ENCODE measurements around the gene HBA2. TPM values are rescaled to one million over a fixed set of nuclear protein-coding genes. Genes with fewer than 3 reads are reported as not detected.

Gene HBA2
- total and polyA plus RNA-seq, 9 of the 15 experiments (the other 6 are each of a cell fraction or from before 2014, with no cell fraction given): 40.4 to 853 (median 286) TPM

GRCh38 chr16:143047-143446, 29.6 kb upstream of the HBA2 start:
- Histone ChIP-seq H3K36me3 (ENCODE audit: control insufficient read depth, insufficient read depth, low read length) (no peaks in the 10 kb centered on the region), H3K4me3 (no peak overlapping the region), H3K4me1 (replicated peaks in 1 of 2; ENCODE audit: control insufficient read depth in 2 of 2, insufficient read depth in 2 of 2, low read length in 2 of 2) (peaks cover 37 to 53% of the 10 kb centered on the region in 2 experiments), H3K9ac (ENCODE audit: insufficient read depth in 1 of 2, low read depth in 2 of 2, low read length in 2 of 2) (peak overlapping the region; percentile 56 to 86), H3K27me3 (ENCODE audit: control insufficient read depth in 2 of 2, insufficient read depth in 2 of 2, low read length in 2 of 2) (no peaks in the 10 kb centered on the region), H3K79me2 (ENCODE audit: control insufficient read depth, insufficient read depth, low read length) (peaks cover 4% of the 10 kb centered on the region; the same call in 2 of the 3 replicates), H3K9me1 (ENCODE audit: control insufficient read depth, insufficient read depth, low read length) (no peaks in the 10 kb centered on the region), H4K20me1 (replicated peaks; ENCODE audit: control insufficient read depth, insufficient read depth, low read length) (no peaks in the 10 kb centered on the region), H3K9me3 (replicated peaks; ENCODE audit: control insufficient read depth, insufficient read depth, low read depth, low read length) (no peaks in the 10 kb centered on the region), H3K4me2 (ENCODE audit: insufficient read depth, low read length) (peak overlapping the region; percentile 71), H2AFZ (ENCODE audit: low read depth, low read length) (peak overlapping the region; percentile 52), H3K27ac (ENCODE audit: extremely low read depth, low read depth, low read length) (peak overlapping the region; percentile 81)
- WGBS (ENCODE audit: insufficient coverage, low coverage, missing lambda C conversion rate): 0% methylated on average over 6 of the region's 6 CpGs
- DNase-seq (ENCODE audit: extremely low read depth in 1 of 4, low spot score in 3 of 4) (peak; percentile 85 to 94 (median 89)), FAIRE-seq (peak; percentile 90), ATAC-seq (peak; percentile 75)
- no TSS peak for BruUV-seq (replicated peaks)
- in situ Hi-C loops (cut with MboI): no loop called here
- intact Hi-C loops (cut with micrococcal nuclease): loop anchor here (2.0 kb wide), 1 partner anchor 36 kb away; no protein-coding TSS in a partner anchor
- POLR2A ChIA-PET: interaction anchor here (0.5 to 1.6 kb wide), 5 partner anchors 9 to 1014 kb away, joined by 3 to 4 read pairs (median 3); no protein-coding TSS in a partner anchor
- CTCF ChIA-PET (ENCODE audit: low intra/inter-chr PET ratio): no interaction called here
- no peak for TF ChIP-seq ARNT (IDR thresholded peaks at IDR 0.05)
- TF ChIP-seq TGIF2 (CRISPR knock-in tag; IDR thresholded peaks at IDR 0.05): no peak
- TF ChIP-seq XRCC5 (IDR thresholded peaks at IDR 0.05; ENCODE audit: low read depth, low read length): no peak
- TF ChIP-seq, protein P1, sequence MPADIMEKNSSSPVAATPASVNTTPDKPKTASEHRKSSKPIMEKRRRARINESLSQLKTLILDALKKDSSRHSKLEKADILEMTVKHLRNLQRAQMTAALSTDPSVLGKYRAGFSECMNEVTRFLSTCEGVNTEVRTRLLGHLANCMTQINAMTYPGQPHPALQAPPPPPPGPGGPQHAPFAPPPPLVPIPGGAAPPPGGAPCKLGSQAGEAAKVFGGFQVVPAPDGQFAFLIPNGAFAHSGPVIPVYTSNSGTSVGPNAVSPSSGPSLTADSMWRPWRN (IDR thresholded peaks at IDR 0.05; ENCODE audit: low read depth): no peak
- TF ChIP-seq HMG20B (CRISPR knock-in tag; IDR thresholded peaks at IDR 0.05): no peak
- TF ChIP-seq ZKSCAN1 (IDR thresholded peaks at IDR 0.05; ENCODE audit: low read depth, low read length): no peak
- no peak for TF ChIP-seq BDP1 (IDR thresholded peaks at IDR 0.05; ENCODE audit: insufficient read depth, insufficient read length)
- TF ChIP-seq MYNN (IDR thresholded peaks at IDR 0.05): peak; percentile 89
- TF ChIP-seq MYNN (CRISPR knock-in tag; IDR thresholded peaks at IDR 0.05): no peak
- TF ChIP-seq MXI1 (IDR thresholded peaks at IDR 0.05; ENCODE audit: low read depth, low read length): peak; percentile 56; the same call in 1 of the 2 replicates
- TF ChIP-seq FOXM1 (IDR thresholded peaks at IDR 0.05; ENCODE audit: low read depth): peak; percentile 76
- no peak for TF ChIP-seq FOXM1 (CRISPR knock-in tag; IDR thresholded peaks at IDR 0.05; ENCODE audit: low read depth)
- no peak for TF ChIP-seq ESRRA (IDR thresholded peaks at IDR 0.05; ENCODE audit: borderline replicate concordance, low read depth)
- TF ChIP-seq, protein P2, sequence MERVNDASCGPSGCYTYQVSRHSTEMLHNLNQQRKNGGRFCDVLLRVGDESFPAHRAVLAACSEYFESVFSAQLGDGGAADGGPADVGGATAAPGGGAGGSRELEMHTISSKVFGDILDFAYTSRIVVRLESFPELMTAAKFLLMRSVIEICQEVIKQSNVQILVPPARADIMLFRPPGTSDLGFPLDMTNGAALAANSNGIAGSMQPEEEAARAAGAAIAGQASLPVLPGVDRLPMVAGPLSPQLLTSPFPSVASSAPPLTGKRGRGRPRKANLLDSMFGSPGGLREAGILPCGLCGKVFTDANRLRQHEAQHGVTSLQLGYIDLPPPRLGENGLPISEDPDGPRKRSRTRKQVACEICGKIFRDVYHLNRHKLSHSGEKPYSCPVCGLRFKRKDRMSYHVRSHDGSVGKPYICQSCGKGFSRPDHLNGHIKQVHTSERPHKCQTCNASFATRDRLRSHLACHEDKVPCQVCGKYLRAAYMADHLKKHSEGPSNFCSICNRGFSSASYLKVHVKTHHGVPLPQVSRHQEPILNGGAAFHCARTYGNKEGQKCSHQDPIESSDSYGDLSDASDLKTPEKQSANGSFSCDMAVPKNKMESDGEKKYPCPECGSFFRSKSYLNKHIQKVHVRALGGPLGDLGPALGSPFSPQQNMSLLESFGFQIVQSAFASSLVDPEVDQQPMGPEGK (CRISPR knock-in tag; IDR thresholded peaks at IDR 0.05; ENCODE audit: borderline replicate concordance): no peak
- TF ChIP-seq ZNF316 (IDR thresholded peaks at IDR 0.05): no peak
- TF ChIP-seq, protein P3, sequence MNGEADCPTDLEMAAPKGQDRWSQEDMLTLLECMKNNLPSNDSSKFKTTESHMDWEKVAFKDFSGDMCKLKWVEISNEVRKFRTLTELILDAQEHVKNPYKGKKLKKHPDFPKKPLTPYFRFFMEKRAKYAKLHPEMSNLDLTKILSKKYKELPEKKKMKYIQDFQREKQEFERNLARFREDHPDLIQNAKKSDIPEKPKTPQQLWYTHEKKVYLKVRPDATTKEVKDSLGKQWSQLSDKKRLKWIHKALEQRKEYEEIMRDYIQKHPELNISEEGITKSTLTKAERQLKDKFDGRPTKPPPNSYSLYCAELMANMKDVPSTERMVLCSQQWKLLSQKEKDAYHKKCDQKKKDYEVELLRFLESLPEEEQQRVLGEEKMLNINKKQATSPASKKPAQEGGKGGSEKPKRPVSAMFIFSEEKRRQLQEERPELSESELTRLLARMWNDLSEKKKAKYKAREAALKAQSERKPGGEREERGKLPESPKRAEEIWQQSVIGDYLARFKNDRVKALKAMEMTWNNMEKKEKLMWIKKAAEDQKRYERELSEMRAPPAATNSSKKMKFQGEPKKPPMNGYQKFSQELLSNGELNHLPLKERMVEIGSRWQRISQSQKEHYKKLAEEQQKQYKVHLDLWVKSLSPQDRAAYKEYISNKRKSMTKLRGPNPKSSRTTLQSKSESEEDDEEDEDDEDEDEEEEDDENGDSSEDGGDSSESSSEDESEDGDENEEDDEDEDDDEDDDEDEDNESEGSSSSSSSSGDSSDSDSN (IDR thresholded peaks at IDR 0.05; ENCODE audit: borderline replicate concordance in 1 of 2, low read depth in 2 of 2, low read length in 2 of 2): peak in 1 of 2 experiments; percentile 63; a peak in 2 of 4 replicates
- TF ChIP-seq PHF20 (IDR thresholded peaks at IDR 0.05; ENCODE audit: partially characterized antibody): no peak
- TF ChIP-seq FOXJ3 (CRISPR knock-in tag; IDR thresholded peaks at IDR 0.05): no peak
- TF ChIP-seq CREB3L1 (IDR thresholded peaks at IDR 0.05; ENCODE audit: borderline replicate concordance, low read depth): no peak
